Measurements from ENCODE around the gene NACC2. TPM values are rescaled to one million over a fixed set of nuclear protein-coding genes. Genes with fewer than 3 reads are reported as not detected.

Gene NACC2
- total RNA-seq, 1 donor from 2014 or later, result 3.9 TPM

DNA sequence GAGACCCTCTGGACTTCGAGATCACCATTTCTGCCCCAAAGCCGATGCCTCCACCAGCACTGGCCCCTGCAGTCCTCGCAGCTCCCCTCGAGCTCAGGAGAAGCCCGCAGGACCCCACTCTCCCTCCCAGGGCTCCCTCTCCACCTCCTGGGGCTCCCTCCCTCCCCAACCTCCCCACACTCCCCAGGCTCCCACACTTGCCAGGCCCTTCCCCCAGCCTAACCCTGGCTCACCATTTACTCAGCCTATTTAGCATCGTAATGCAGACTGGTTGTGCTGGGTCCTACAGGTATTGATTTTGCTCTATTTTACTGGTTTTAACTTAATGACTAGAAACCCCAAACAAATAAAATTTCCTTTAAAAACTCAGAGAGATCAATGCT is 47.3 kb upstream of the NACC2 start:
- H3K27me3 Mint-ChIP-seq (ENCODE audit: unreplicated experiment), result peaks cover 1% of the 10 kb centered on the region
- H3K36me3 Mint-ChIP-seq (ENCODE audit: unreplicated experiment), result no peaks in the 10 kb centered on the region
- no peak overlapping the region for H3K4me3 Mint-ChIP-seq (ENCODE audit: unreplicated experiment)
- TF ChIP-seq, protein P1, sequence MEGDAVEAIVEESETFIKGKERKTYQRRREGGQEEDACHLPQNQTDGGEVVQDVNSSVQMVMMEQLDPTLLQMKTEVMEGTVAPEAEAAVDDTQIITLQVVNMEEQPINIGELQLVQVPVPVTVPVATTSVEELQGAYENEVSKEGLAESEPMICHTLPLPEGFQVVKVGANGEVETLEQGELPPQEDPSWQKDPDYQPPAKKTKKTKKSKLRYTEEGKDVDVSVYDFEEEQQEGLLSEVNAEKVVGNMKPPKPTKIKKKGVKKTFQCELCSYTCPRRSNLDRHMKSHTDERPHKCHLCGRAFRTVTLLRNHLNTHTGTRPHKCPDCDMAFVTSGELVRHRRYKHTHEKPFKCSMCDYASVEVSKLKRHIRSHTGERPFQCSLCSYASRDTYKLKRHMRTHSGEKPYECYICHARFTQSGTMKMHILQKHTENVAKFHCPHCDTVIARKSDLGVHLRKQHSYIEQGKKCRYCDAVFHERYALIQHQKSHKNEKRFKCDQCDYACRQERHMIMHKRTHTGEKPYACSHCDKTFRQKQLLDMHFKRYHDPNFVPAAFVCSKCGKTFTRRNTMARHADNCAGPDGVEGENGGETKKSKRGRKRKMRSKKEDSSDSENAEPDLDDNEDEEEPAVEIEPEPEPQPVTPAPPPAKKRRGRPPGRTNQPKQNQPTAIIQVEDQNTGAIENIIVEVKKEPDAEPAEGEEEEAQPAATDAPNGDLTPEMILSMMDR (IDR thresholded peaks at IDR 0.05; ENCODE audit: partially characterized antibody, unreplicated experiment), result no peak
- DNase-seq, result no peak
- peaks cover 6% of the 10 kb centered on the region for H3K4me1 Mint-ChIP-seq (ENCODE audit: low read depth, unreplicated experiment)
- peaks cover 2% of the 10 kb centered on the region for H3K9me3 Mint-ChIP-seq (ENCODE audit: unreplicated experiment)
- no peak overlapping the region for H3K27ac Mint-ChIP-seq (ENCODE audit: unreplicated experiment)

- H3K9me3 Mint-ChIP-seq (ENCODE audit: unreplicated experiment), result peaks cover 2% of the 10 kb centered on the region
- H3K4me3 Mint-ChIP-seq (ENCODE audit: unreplicated experiment), result no peak overlapping the region
- peak; percentile 12 for DNase-seq
- H3K27me3 Mint-ChIP-seq (ENCODE audit: unreplicated experiment), result peaks cover 1% of the 10 kb centered on the region
- H3K4me1 Mint-ChIP-seq (ENCODE audit: low read depth, unreplicated experiment), result peaks cover 6% of the 10 kb centered on the region
- TF ChIP-seq, protein P1 (IDR thresholded peaks at IDR 0.05; ENCODE audit: partially characterized antibody, unreplicated experiment), result no peak
- H3K36me3 Mint-ChIP-seq (ENCODE audit: unreplicated experiment), result no peaks in the 10 kb centered on the region
- no peak overlapping the region for H3K27ac Mint-ChIP-seq (ENCODE audit: unreplicated experiment)
Measured at GRCh38 chr9:136141682-136142413, 46.8 kb upstream of the NACC2 start.

- H3K9me3 Mint-ChIP-seq (ENCODE audit: unreplicated experiment), result peaks cover 2% of the 10 kb centered on the region
- H3K36me3 Mint-ChIP-seq (ENCODE audit: unreplicated experiment), result no peaks in the 10 kb centered on the region
- H3K4me3 Mint-ChIP-seq (ENCODE audit: unreplicated experiment), result peak overlapping the region; percentile 20
- no peak overlapping the region for H3K27ac Mint-ChIP-seq (ENCODE audit: unreplicated experiment)
- H3K27me3 Mint-ChIP-seq (ENCODE audit: unreplicated experiment), result peaks cover 1% of the 10 kb centered on the region
- H3K4me1 Mint-ChIP-seq (ENCODE audit: low read depth, unreplicated experiment), result peaks cover 4% of the 10 kb centered on the region
- DNase-seq, result peak; percentile 17
- TF ChIP-seq, protein P1 (IDR thresholded peaks at IDR 0.05; ENCODE audit: partially characterized antibody, unreplicated experiment), result no peak
Measured at GRCh38 chr9:136140966-136141365, 45.9 kb upstream of the NACC2 start.

DNA sequence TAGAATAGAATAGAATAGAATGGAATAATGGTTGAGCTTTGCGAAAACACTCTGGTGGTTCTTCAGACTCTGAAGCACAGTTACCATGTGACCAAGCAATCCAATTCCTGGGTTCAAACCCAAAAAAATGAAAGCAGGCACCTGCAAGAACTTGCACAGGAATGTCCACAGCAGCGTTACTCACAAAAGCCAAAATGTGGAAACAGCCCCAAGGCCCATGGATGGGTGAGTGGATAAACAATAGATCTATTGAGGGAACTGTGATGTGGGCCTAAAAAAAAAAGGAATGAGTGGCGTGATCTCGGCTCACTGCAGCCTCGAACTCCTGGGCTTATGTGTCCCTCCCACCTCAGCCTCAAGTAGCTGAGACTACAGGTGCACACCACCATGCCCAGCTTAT is 45.0 kb upstream of the NACC2 start:
- Mint-ChIP-seq H3K27ac (ENCODE audit: unreplicated experiment) (no peak overlapping the region), H3K9me3 (ENCODE audit: unreplicated experiment) (no peaks in the 10 kb centered on the region), H3K4me1 (ENCODE audit: low read depth, unreplicated experiment) (peaks cover 4% of the 10 kb centered on the region), H3K27me3 (ENCODE audit: unreplicated experiment) (no peaks in the 10 kb centered on the region), H3K4me3 (ENCODE audit: unreplicated experiment) (no peak overlapping the region), H3K36me3 (ENCODE audit: unreplicated experiment) (no peaks in the 10 kb centered on the region)
- TF ChIP-seq, protein P1 (IDR thresholded peaks at IDR 0.05; ENCODE audit: partially characterized antibody, unreplicated experiment), result no peak
- no peak for DNase-seq

DNA sequence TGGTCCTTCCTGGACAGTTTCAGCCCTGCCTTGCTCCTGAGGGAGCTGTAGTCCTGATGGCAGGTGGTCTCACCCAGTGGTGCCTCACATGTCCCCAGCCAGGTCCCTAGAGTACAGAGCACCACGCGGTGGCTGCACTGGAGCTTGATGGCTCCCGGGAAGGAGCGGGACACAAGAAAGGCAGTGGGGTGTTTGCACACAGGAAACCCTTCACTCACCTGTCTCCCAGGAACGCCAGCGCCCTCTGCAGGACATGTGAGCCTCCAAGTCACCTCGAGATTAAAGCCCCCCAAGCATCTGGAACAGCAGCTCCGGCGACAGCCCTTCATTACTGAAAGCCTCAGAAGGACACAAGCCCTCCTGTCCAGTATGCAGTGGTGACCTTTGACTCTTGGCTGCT is 43.5 kb upstream of the NACC2 start:
- Mint-ChIP-seq H3K36me3 (ENCODE audit: unreplicated experiment) (no peaks in the 10 kb centered on the region), H3K27ac (ENCODE audit: unreplicated experiment) (no peak overlapping the region), H3K27me3 (ENCODE audit: unreplicated experiment) (no peaks in the 10 kb centered on the region), H3K4me3 (ENCODE audit: unreplicated experiment) (no peak overlapping the region), H3K9me3 (ENCODE audit: unreplicated experiment) (peaks cover 2% of the 10 kb centered on the region), H3K4me1 (ENCODE audit: low read depth, unreplicated experiment) (peaks cover 4% of the 10 kb centered on the region)
- peak; percentile 63 for DNase-seq
- TF ChIP-seq, protein P1 (IDR thresholded peaks at IDR 0.05; ENCODE audit: partially characterized antibody, unreplicated experiment), result peak; percentile 60
